ENCODE measurements around the gene KIF26A.

GRCh38 chr14:104140213-104140462, 1.8 kb downstream of the KIF26A start:
- TF ChIP-seq CTCF (conservative IDR thresholded peaks at IDR 0.05; ENCODE audit: low read depth, low read length): no peak
- no peak for TF ChIP-seq POLR2A (IDR thresholded peaks at IDR 0.05; ENCODE audit: low read depth, low read length)
- TF ChIP-seq RFX5 (IDR thresholded peaks at IDR 0.05; ENCODE audit: low read depth, low read length): no peak
- no peak for TF ChIP-seq CEBPB (IDR thresholded peaks at IDR 0.05; ENCODE audit: low read depth, low read length)
- TF ChIP-seq USF2 (IDR thresholded peaks at IDR 0.05; ENCODE audit: low read depth, low read length): no peak
- no peak for TF ChIP-seq BHLHE40 (IDR thresholded peaks at IDR 0.05; ENCODE audit: low read depth, low read length)
- no peak for TF ChIP-seq RAD21 (IDR thresholded peaks at IDR 0.05; ENCODE audit: low read length)
- no peak for TF ChIP-seq SMC3 (IDR thresholded peaks at IDR 0.05; ENCODE audit: low read depth, low read length)
- TF ChIP-seq MAZ (IDR thresholded peaks at IDR 0.05; ENCODE audit: borderline replicate concordance, low read depth, low read length): no peak

Data from IMR-90 (cell line).